GM19025 (cell line): ENCODE measurements around the gene EGR4.

Source experiments
- ATAC-seq: cut with Tn5 transposase; IDR thresholded peaks from one replicate; pipeline ENCODE4 v1.9.1; 2021; ENCODE audit warnings: mild to moderate bottlenecking, low read depth, moderate library complexity; ENCODE audit not compliant: unreplicated experiment

The EGR4 gene

GRCh38 chr2:73252238-73253027 is 40.9 kb downstream of the EGR4 start:
- no peak for ATAC-seq

- ATAC-seq = no peak
These were observed 42.2 kb downstream of the EGR4 start for GRCh38 chr2:73250872-73251846.

DNA sequence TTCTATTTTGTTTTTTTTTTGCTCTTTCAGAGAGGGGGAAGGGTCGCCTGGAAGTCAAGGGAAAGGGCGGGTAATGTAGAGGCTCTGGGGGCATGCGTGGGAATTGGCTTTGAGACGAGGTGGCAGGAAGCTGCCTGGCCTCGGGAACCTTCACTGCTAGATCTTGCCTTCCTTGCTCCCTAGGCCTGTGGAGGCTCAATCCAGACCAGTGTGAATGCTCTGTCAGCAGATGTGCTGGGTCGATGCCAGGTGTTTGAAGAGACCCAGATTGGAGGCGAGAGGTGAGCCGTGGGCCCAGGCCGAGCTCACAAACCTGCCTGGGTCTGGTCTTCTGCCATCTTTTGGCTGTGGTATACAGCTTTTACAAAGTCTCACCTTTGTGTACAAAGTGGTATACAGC is 43.7 kb downstream of the EGR4 start:
- ATAC-seq = no peak

- no peak for ATAC-seq
These were observed 46.5 kb downstream of the EGR4 start for GRCh38 chr2:73246850-73247249.

- no peak for ATAC-seq
These were observed 48.8 kb downstream of the EGR4 start for GRCh38 chr2:73244580-73244979.

GRCh38 chr2:73243884-73244570 is 49.3 kb downstream of the EGR4 start:
- no peak for ATAC-seq
